MG63 (cell line): ENCODE data around the gene ZBTB43. TPM values are rescaled to one million over a fixed set of nuclear protein-coding genes. Genes with fewer than 3 reads are reported as not detected.
"Not testable (repeated sequence)": the region's sequence is repeated elsewhere in the genome, so short reads cannot be mapped to it uniquely, and the experiment has no call there.

Source experiments
- DNase-seq: peaks from one replicate; pipeline ENCODE4 v3.0.0-alpha.2; 2020
- H3K27me3 ChIP-seq: fragments of 250-450 bp; sonication (Bioruptor Pico); 2 replicates; pipeline ENCODE4 v1.5.1; 2020; ENCODE audit warnings: mild to moderate bottlenecking, moderate library complexity
- H3K36me3 ChIP-seq: fragments of 250-450 bp; sonication (Bioruptor Pico); 2 replicates; pipeline ENCODE4 v1.5.1; 2020; ENCODE audit warnings: mild to moderate bottlenecking, moderate library complexity
- H3K4me3 ChIP-seq: fragments of 250-450 bp; sonication (Bioruptor Pico); 2 replicates; pipeline ENCODE4 v1.5.1; 2020; ENCODE audit warnings: mild to moderate bottlenecking, moderate library complexity
- H3K9me3 ChIP-seq: fragments of 250-450 bp; sonication (Bioruptor Pico); 2 replicates; pipeline ENCODE4 v1.5.1; 2020; ENCODE audit warnings: mild to moderate bottlenecking, moderate library complexity
- total RNA-seq: library from RNA; depleted of rRNA; stranded (reverse); fragments of >200 nt; shearing (Covaris generic); gene quantifications from 2 replicates; pipeline ENCODE4 v1.2.3, GENCODE V29; 2014; ENCODE audit warnings: low replicate concordance

ZBTB43 gene
- total RNA-seq, 1 experiment from 2014 or later: 3.8 TPM

DNA sequence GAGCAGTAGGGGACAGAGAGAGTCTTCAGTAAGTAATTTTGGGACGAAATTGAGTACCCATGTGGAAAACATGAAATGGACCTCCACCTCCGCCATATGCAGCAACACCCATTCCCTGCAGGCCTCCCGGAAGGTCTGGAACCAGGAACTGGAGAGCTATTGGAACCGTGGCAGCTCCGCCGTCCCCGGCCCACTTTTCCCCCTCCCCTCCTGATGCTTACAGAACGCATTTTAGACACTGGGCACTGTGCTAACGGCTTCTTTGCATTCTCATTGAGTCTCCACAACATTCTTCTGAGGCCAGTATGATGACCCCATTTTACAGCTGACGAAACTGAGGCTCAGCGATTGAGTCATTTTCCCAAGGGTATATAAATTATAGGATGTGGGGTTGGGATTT, 20.4 kb upstream of the ZBTB43 start:
- Histone ChIP-seq H3K27me3 (no peaks in the 10 kb centered on the region), H3K9me3 (no peaks in the 10 kb centered on the region), H3K4me3 (no peak overlapping the region), H3K36me3 (no peaks in the 10 kb centered on the region)
- DNase-seq: no peak

GRCh38 chr9:126784841-126785240, 20.0 kb upstream of the ZBTB43 start:
- H3K9me3 ChIP-seq, H3K27me3 ChIP-seq, H3K4me3 ChIP-seq, DNase-seq, H3K36me3 ChIP-seq: not testable (repeated sequence)

DNA sequence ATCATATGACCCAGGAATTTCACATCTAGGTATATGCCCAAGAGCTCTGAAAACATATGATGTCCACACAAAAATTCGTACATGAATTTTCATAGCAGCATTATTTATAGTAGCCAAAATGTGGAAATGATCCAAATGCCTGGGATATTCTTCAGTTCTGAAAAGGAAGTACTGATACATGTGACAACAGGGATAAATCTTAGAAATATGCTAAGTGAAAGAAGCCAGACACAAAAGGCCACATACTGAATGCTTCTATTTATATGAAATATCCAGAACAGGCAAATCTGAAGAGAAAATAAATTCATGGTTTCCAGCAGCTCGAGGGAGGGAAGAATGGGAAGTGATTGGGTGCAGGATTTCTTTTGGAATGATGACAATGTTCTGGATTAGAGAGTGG, 16.8 kb upstream of the ZBTB43 start:
- H3K36me3 ChIP-seq: no peaks in the 10 kb centered on the region
- no peaks in the 10 kb centered on the region for H3K9me3 ChIP-seq
- H3K4me3 ChIP-seq: no peak overlapping the region
- DNase-seq: no peak
- no peaks in the 10 kb centered on the region for H3K27me3 ChIP-seq

DNA sequence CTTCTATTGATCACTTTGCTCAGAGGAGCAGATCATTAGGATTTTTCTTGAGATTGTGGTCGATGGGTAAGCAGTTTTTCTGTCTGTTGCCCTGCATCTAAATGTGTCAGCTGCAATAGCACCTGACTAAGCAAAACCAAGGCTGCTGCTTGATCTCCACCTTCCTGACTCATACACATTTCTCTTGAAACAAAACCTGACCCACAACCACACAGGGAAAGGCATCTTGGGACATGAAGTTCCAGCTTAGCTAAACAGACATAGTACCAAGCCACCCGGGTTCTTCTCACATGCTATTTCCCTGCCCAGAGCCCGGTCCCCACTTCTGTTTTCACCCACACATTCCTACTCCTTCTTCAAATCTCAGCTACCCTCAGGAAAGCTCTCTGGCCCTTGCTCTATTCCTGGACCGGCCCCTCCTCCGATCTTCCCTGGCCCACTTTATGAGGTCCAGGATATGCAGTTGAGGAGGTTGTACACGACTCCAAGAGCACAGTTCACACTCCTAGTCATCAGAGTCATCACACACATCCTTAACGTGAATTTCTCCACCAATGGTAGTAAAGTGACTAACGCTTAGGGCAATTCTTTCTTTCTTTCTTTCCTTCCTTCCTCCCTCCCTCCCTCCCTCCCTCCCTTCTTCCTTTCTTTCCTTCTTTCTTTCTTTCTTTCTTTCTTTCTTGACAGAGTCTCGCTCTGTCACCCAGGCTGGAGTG, 16.0 kb upstream of the ZBTB43 start:
- no peaks in the 10 kb centered on the region for H3K36me3 ChIP-seq
- DNase-seq: no peak
- H3K9me3 ChIP-seq: no peaks in the 10 kb centered on the region
- no peaks in the 10 kb centered on the region for H3K27me3 ChIP-seq
- H3K4me3 ChIP-seq: no peak overlapping the region

DNA sequence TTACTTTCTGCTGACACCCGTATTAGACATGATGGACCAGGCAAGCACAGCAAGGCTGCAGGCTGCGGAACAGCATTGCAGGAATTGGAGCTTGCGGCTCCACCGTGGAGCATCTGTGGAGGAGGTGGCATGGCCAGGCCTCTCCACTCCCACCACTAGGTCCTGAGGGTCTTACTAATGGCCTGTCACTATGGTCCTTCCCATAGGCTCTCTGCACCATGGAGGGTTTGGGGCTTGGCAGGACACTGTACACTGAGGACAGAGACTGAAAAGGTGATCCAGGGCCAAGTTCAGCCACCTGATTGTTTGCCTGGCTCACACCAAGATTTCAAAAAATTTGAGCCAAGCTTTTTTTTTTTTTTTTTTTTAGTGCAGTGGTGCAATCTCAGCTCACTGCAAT, 14.3 kb upstream of the ZBTB43 start:
- Histone ChIP-seq H3K4me3 (no peak overlapping the region), H3K27me3 (no peaks in the 10 kb centered on the region), H3K9me3 (no peaks in the 10 kb centered on the region), H3K36me3 (no peaks in the 10 kb centered on the region)
- no peak for DNase-seq

DNA sequence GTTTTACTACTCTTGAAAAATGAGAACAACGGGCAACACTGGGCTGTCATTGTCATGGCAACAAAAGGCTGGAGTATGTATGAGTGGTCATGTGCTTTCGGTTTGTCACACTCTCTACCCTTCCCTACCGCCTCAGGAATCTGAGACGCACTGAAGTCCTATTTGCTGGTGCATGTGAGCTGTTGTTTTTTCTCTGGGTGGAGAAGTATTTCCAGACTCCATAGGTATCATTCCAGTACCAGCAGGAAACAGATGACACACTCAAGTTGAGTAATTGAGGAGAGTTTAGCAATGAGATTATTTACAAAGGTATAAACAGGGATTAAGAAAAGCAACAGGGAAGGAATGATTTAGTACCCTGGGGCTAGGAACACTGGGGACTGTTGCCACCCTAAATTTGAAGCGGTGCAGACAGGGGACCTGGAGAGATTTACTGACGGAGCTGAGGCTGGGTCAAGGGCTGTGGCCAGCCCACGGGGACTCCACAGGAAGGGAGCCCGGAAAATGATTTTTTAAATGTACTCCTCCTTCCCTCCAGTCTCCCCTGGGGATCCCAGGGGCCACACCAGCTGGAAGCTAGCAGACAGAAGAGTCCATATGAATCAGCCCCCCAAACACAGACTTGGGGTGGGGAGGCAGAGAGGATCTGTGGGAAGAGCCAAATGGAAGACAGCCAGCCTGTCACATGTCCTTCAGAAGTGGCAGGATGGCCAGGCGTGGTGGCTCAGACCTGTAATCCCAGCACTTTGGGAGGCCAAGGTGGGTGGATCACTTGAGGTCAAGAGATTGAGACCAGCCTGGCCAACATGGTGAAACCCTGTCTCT, 13.2 kb upstream of the ZBTB43 start:
- peak; percentile 80 for DNase-seq
- Histone ChIP-seq H3K27me3 (no peaks in the 10 kb centered on the region), H3K4me3 (no peak overlapping the region), H3K36me3 (no peaks in the 10 kb centered on the region), H3K9me3 (no peaks in the 10 kb centered on the region)

DNA sequence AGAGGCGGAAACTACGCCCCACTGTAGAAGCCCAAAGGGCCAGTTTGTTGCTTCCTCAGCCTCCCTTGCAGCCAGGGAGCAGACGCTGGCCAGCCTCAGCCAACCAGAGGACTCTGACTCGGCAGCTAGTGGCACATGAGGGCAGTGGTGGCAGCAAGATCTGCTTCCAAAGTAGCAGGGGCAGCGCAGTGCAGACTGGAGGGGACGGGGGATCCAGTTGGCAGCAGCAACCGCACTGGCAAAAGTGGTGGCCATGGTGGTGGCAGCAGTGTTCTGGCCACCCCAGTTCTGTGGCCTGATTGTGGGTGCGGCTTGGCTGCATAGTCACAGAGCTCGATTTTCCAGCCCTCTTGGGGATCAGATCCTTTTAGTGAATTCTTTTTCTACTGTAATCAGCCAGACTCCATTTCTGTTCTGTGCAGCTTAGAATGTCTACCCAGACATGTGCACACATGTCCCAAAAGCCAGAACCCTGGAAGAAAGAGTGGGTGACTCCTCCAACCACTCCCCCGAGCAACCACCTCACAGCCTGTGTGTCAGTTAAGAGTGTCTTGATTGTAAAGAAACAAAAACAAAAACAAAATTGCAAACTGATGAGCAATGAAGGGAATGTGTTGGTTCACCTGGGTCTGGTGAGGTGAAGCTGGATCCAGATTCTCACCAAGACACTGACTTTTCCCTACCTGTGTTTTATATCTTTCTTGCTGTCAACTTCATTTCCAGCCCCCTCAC, 11.0 kb upstream of the ZBTB43 start:
- Histone ChIP-seq H3K27me3 (no peaks in the 10 kb centered on the region), H3K36me3 (no peaks in the 10 kb centered on the region), H3K4me3 (no peak overlapping the region), H3K9me3 (no peaks in the 10 kb centered on the region)
- DNase-seq: no peak

DNA sequence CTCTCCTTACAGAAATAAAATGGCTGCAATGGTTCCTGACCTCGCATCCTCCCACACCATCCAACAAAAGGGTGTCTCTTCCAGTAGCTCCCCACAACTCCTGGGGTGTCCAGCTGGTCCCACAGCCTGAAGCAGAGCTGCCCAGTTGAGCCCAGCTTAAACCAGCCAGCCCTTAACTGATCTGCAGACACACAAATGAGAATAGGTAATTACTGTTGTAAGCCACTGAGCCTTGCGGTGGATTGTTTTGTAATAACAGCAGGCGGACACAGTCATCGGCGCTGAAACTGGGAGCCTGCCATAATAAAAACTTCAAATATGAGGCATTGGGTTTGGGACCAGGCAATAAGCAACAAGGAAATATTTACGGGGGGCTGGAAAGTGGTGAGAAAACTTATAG, 10.4 kb upstream of the ZBTB43 start:
- Histone ChIP-seq H3K27me3 (no peaks in the 10 kb centered on the region), H3K4me3 (no peak overlapping the region), H3K9me3 (no peaks in the 10 kb centered on the region), H3K36me3 (no peaks in the 10 kb centered on the region)
- peak; percentile 37 for DNase-seq

DNA sequence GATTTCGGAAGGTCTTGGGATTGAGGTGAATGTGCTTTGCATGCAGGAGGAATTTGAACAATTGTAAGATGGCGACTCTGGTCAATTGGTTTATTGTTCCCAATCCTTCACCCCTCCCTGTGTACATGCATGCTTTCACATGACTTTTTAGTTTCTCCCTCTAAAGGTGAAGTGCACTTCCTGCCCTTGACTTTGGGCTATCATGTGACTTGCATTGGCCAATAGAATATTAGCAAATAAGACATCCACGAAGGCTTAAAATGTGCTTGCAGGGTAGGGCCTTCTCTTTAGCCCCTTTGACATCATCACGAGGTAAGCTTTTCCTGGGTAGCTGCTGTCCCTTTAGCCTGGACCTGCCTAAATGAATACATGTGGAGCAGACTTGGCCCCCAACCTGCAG, 8.1 kb upstream of the ZBTB43 start:
- no peak for DNase-seq
- no peaks in the 10 kb centered on the region for H3K27me3 ChIP-seq
- H3K36me3 ChIP-seq: no peaks in the 10 kb centered on the region
- no peaks in the 10 kb centered on the region for H3K9me3 ChIP-seq
- H3K4me3 ChIP-seq: no peak overlapping the region

GRCh38 chr9:126797903-126798302, 6.9 kb upstream of the ZBTB43 start:
- DNase-seq: no peak
- Histone ChIP-seq H3K36me3 (no peaks in the 10 kb centered on the region), H3K27me3 (no peaks in the 10 kb centered on the region), H3K4me3 (no peak overlapping the region), H3K9me3 (no peaks in the 10 kb centered on the region)

- DNase-seq: no peak
- Histone ChIP-seq H3K9me3 (no peaks in the 10 kb centered on the region), H3K4me3 (no peak overlapping the region)
Observed at GRCh38 chr9:126799034-126799433, 5.8 kb upstream of the ZBTB43 start.

GRCh38 chr9:126802318-126803059, 2.4 kb upstream of the ZBTB43 start:
- no peak for DNase-seq
- Histone ChIP-seq H3K4me3 (no peak overlapping the region), H3K27me3 (no peaks in the 10 kb centered on the region), H3K9me3 (no peaks in the 10 kb centered on the region), H3K36me3 (peaks cover 8% of the 10 kb centered on the region; the same call in 1 of the 2 replicates)

More at GRCh38 chr9:126799034-126799433, 5.8 kb upstream of the ZBTB43 start:
- Histone ChIP-seq H3K36me3 (no peaks in the 10 kb centered on the region), H3K27me3 (no peaks in the 10 kb centered on the region)

GRCh38 chr9:126804198-126804695, 593 bp upstream of the ZBTB43 start:
- Histone ChIP-seq H3K9me3 (no peaks in the 10 kb centered on the region), H3K4me3 (peak overlapping the region; percentile 87), H3K27me3 (no peaks in the 10 kb centered on the region), H3K36me3 (peaks cover 19% of the 10 kb centered on the region)
- DNase-seq: no peak

DNA sequence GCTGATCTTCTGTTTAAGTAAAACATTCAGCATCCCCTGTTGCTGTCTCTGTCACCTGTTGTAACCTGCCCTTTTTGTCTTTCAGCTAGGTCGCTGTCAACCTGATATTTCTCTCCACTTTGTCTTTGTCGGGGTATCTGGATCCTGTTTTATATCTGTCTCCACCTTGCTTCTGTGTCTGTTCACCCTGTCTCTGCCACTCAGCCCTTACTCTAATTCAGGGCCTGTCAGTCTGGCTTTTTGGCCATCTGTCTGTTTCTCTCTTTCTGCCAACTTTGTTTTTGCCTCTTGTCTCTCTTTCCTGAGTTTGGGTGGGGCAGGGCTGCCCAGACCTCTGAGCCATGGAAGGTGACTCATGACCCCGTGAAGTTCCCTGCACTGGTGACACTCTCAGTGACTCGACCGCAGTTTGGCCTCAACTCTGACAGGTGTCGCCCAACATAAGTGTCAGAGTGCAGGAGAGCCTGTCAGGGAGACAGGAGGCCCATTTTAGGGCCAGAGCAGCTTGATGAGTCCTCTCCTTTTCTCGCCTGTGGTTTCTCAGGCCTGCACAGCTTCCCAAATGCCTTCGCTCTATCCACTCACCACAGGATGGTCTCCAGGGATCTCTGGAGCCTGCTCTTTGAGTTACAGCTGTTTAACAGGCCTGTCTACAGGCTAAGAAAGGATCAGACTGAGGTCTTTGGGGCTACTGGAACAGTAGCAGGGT, 868 bp downstream of the ZBTB43 start:
- no peaks in the 10 kb centered on the region for H3K27me3 ChIP-seq
- no peaks in the 10 kb centered on the region for H3K9me3 ChIP-seq
- peaks cover 26% of the 10 kb centered on the region for H3K36me3 ChIP-seq
- H3K4me3 ChIP-seq: peak overlapping the region; percentile 87
- peak; percentile 61 for DNase-seq

DNA sequence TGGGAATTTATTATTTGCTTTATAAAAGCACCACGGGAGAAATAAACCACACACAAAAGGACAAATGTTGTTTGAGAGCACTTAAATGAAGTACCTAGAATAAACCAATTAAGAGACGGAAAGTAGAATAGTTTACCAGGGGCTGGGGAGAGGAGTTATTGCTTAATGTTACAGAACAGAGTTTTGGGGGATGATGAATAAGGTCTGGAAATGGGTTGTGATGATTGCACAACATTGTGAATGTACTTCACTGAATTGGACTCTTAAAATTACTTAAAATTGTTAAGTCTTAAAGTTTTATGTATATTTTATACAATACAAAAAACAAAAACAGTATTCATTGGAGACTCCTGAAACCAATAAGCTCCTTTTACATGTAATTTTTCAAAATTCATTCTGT, 1.5 kb downstream of the ZBTB43 start:
- no peak for DNase-seq
- H3K4me3 ChIP-seq: peak overlapping the region; percentile 87

DNA sequence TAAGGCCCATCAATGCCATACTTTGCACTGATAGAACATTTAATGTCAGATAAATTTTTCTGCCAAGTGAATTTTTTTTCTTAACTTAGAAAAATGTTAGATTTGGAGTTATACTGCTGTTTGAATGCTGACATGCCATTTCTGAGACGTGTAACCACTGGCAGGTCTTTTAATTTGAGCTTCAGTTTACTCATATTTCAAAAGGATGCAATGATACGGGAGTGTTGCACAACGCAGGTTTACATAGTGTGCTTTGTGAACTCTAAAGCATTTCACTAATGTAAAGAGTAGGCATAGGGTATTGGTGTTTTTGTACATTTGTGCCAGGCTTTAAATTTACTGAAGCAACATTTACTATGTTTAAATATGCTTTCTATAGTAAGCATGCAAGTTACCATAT, 4.2 kb downstream of the ZBTB43 start:
- H3K9me3 ChIP-seq: peaks cover 3% of the 10 kb centered on the region; the same call in 1 of the 2 replicates
- H3K27me3 ChIP-seq: no peaks in the 10 kb centered on the region
- no peak for DNase-seq
- no peak overlapping the region for H3K4me3 ChIP-seq
- peaks cover 52% of the 10 kb centered on the region for H3K36me3 ChIP-seq

More for the DNA sequence above, 1.5 kb downstream of the ZBTB43 start:
- Histone ChIP-seq H3K36me3 (peaks cover 28% of the 10 kb centered on the region), H3K27me3 (no peaks in the 10 kb centered on the region), H3K9me3 (no peaks in the 10 kb centered on the region)
